ENCODE data around the gene GRIFIN.

GRIFIN gene

DNA sequence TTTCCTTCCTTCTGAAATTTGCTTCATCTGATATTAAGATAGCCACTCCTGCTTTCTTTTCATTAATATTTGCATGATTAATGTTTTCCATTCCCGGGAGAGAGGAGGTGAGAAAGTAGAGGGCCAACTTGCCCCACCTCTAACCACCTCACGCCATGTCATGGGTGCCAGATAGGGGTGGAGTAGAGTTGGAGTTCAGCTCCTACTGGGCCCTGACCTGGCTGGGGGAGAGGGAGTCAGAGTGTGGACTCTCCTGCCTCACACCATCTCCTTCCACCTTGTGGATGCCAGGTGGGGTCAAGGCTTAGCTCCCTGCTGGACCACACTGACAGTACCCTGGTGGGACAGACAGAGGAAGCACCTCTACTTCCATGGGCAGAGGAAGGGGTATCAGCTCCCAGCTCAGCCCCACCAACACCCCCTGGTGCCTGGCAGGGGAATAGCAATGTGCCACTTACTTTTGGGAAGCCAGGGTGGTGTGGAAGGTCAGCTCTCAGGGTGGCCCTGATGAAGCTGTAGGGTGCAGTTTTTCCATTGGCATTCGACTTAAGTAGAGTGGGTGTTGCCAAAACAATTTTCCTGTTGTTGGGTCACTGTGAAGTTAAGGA is 44.8 kb downstream of the GRIFIN start:
- peak; percentile 42 for DNase-seq

DNA sequence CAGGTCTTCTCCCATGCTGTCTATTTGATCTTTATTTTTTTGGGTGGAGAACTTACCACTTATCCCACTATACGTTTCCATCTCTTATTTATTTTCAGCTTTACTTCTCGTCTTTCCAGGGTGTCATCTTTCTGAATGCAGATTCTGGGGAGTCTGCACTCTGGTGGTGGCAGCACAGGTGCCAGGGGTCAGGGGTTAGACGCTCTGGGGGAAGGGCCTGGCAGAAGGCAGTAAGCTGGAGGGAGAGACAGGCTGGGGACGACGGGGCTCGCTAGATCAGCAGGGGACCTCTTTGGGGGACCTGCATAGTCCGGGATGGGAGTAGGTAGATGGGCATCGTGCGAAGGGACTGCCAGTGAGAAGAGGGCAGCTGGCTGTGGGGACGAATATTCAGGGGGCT is 50.4 kb downstream of the GRIFIN start:
- DNase-seq: no peak
